MM.1S (cell line): ENCODE measurements around the gene COLEC11.

ENCODE experiments used
- CTCF ChIP-seq: fragments of 300-600 bp; sonication (generic); IDR thresholded peaks from 2 replicates; pipeline ENCODE4 v1.5.1; 2016; ENCODE audit warnings: antibody characterized with exemption, low read length, mixed read lengths
- EZH2 ChIP-seq: fragments of 300-600 bp; sonication (generic); optimal IDR thresholded peaks from 2 replicates; pipeline ENCODE3; 2017; ENCODE audit warnings: low read depth, mild to moderate bottlenecking, antibody characterized with exemption, low read length, mixed read lengths

GRCh38 chr2:3654531-3655225 lies 59.8 kb downstream of the COLEC11 start:
- TF ChIP-seq CTCF (no peak), EZH2 (no peak)
